Tibial nerve (tissue), 4 donors: ENCODE measurements around the gene OR2AT4. TPM values are rescaled to one million over a fixed set of nuclear protein-coding genes. Genes with fewer than 3 reads are reported as not detected.
"Not testable (repeated sequence)": the region's sequence is repeated elsewhere in the genome, so short reads cannot be mapped to it uniquely, and the experiment has no call there.

Experiments used
- DNase-seq, 2 donors: peaks; one replicate each; pipeline ENCODE4 v3.0.0-alpha.2; 2019; ENCODE audit warnings: low spot score in 2 of 2
- H3K27ac ChIP-seq, 4 donors: fragments of 200-600 bp; sonication (generic) in 3 of 4; one replicate each; pipeline ENCODE4 v1.5.1; 2017 to 2019; ENCODE audit warnings: mild to moderate bottlenecking in 1 of 4
- H3K27me3 ChIP-seq, 2 donors: fragments of 200-600 bp; sonication (generic) in 1 of 2; one replicate each; pipeline versions ENCODE4 v1.5.1 to v1.6.0; 2017 to 2019
- H3K36me3 ChIP-seq, 3 donors: fragments of 200-600 bp; sonication (generic); one replicate each; pipeline ENCODE4 v1.5.1; 2018 to 2019
- H3K4me1 ChIP-seq, 4 donors: fragments of 200-600 bp; sonication (generic) in 3 of 4; one replicate each; pipeline ENCODE4 v1.5.1; 2017 to 2019
- H3K4me3 ChIP-seq, 4 donors: fragments of 200-600 bp; sonication (generic) in 3 of 4; one replicate each; pipeline ENCODE4 v1.5.1; 2017 to 2019; ENCODE audit warnings: mild to moderate bottlenecking in 1 of 4, moderate library complexity in 1 of 4
- H3K9me3 ChIP-seq, 4 donors: fragments of 200-600 bp; sonication (generic) in 3 of 4; one replicate each; pipeline ENCODE4 v1.5.1; 2017 to 2019
- CTCF ChIP-seq, 5 experiments: fragments of 200-600 bp in 3 of 5; fragments of 450-650 bp in 2 of 5; sonication (generic) in 3 of 5; IDR thresholded peaks; one replicate each; pipeline ENCODE4 v1.5.1; 2016 to 2019; ENCODE audit warnings: antibody characterized with exemption in 5 of 5, mild to moderate bottlenecking in 3 of 5, moderate library complexity in 2 of 5
- EP300 ChIP-seq, 2 donors: sonication (generic); formaldehyde crosslinking; IDR thresholded peaks; one replicate each; pipeline ENCODE4 v1.6.1; 2017; ENCODE audit warnings: antibody characterized with exemption in 2 of 2, mild to moderate bottlenecking in 1 of 2
- POLR2A ChIP-seq, 2 donors: fragments of 450-650 bp; IDR thresholded peaks; one replicate each; pipeline ENCODE4 v1.6.1; 2017; ENCODE audit warnings: antibody characterized with exemption in 2 of 2, mild to moderate bottlenecking in 2 of 2, moderate library complexity in 2 of 2
- WGBS, 2 donors: methylation state at CpG; one replicate each; pipeline ENCODE4 v1.1.5; 2018; 5-methylcytosine and 5-hydroxymethylcytosine counted together
- total RNA-seq, 4 donors: library from RNA; depleted of rRNA; stranded (reverse); fragments of >200 nt; gene quantifications; one replicate each; pipeline ENCODE4 v1.1.0, GENCODE V29; 2016

OR2AT4 gene
- total RNA-seq, 4 donors from 2014 or later = 0.87 to 2.3 (median 1.5) TPM

- TF ChIP-seq CTCF (IDR thresholded peaks at IDR 0.05) = no peak
- no peak for TF ChIP-seq POLR2A (IDR thresholded peaks at IDR 0.05)
- TF ChIP-seq EP300 (IDR thresholded peaks at IDR 0.05) = no peak
- Histone ChIP-seq H3K27me3 (no peaks in the 10 kb centered on the region), H3K4me1 (no peaks in the 10 kb centered on the region), H3K36me3 (no peaks in the 10 kb centered on the region), H3K27ac (no peak overlapping the region), H3K9me3 (peaks cover 0 to 3% (median under 1%) of the 10 kb centered on the region in 4 donors), H3K4me3 (no peak overlapping the region)
- 68 to 71% methylated on average over 2 of the region's 2 CpGs for WGBS, 2 donors
- no peak for DNase-seq
Measured at GRCh38 chr11:75097173-75097557, 489 bp upstream of the OR2AT4 start.

GRCh38 chr11:75094382-75094781, 2.3 kb downstream of the OR2AT4 start:
- not testable (repeated sequence) for H3K27ac ChIP-seq, H3K4me1 ChIP-seq, H3K27me3 ChIP-seq, DNase-seq, H3K4me3 ChIP-seq, H3K36me3 ChIP-seq
- H3K9me3 ChIP-seq = peaks cover 0 to 21% (median 1%) of the 10 kb centered on the region in 4 donors

- Histone ChIP-seq H3K9me3 (peaks cover 0 to 21% (median 1%) of the 10 kb centered on the region in 4 donors), H3K27ac (no peak overlapping the region), H3K4me3 (no peak overlapping the region), H3K27me3 (no peaks in the 10 kb centered on the region), H3K36me3 (no peaks in the 10 kb centered on the region), H3K4me1 (no peaks in the 10 kb centered on the region)
- DNase-seq = no peak
- TF ChIP-seq EP300 (IDR thresholded peaks at IDR 0.05) = no peak
- no peak for TF ChIP-seq CTCF (IDR thresholded peaks at IDR 0.05)
- TF ChIP-seq POLR2A (IDR thresholded peaks at IDR 0.05) = no peak
- 81 to 84% methylated on average over 4 of the region's 4 CpGs for WGBS, 2 donors
Measured at GRCh38 chr11:75090671-75091177, 6.0 kb downstream of the OR2AT4 start.

DNA sequence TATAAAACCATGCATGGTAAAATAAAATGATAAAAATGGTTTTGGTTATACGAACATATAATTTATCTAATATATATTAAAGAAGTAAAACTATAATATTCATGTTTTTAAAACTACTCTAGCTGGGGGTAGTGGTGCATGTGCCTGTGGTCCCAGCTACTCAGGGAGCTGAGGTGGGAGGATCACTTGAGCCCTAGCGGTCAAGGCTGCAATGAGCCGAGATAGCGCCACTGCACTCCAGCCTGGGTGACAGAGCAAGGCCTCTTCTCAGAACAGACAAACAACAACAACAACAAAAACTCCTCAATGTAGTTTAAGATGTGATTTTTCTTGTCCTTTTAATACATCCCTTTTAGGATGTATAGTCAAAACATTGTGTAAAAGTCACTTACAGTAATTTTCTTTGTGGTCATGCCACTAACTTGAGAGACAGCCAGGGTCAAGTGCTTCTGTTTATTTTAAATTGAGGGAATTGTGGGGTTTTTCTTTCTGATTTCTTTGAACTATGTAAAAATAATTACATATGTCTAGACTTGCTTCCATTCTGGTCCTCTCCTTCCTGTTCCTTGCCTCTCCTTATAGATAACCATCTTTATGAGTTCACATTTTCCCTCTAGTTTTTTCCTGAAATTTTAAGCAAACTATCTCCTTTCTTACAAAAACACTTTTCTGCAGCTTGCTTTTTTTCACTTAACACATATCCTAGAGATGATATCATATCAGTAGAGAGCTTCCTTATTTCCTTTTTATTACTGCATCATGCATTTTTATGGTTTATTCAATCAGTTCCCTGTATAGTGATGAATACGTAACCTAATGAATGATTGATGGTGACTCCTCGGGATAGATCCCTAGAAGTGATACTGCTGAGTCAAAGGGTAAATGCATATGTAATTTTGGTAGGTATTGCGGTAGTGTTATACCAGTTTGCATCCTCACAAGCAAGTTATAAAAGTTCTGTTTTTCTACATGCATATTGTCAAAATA, 9.1 kb downstream of the OR2AT4 start:
- 74 to 76% methylated on average over 7 of the region's 7 CpGs for WGBS, 2 donors
- Histone ChIP-seq H3K4me1 (no peaks in the 10 kb centered on the region), H3K4me3 (no peak overlapping the region), H3K27me3 (no peaks in the 10 kb centered on the region), H3K36me3 (no peaks in the 10 kb centered on the region), H3K9me3 (peaks cover 0 to 21% (median 1%) of the 10 kb centered on the region in 4 donors), H3K27ac (no peak overlapping the region)
- TF ChIP-seq EP300 (IDR thresholded peaks at IDR 0.05) (no peak), POLR2A (IDR thresholded peaks at IDR 0.05) (no peak), CTCF (IDR thresholded peaks at IDR 0.05) (no peak)
- DNase-seq = no peak

GRCh38 chr11:75084883-75085282, 11.8 kb downstream of the OR2AT4 start:
- Histone ChIP-seq H3K27me3 (no peaks in the 10 kb centered on the region), H3K9me3 (no peaks in the 10 kb centered on the region), H3K36me3 (no peaks in the 10 kb centered on the region), H3K4me1 (no peaks in the 10 kb centered on the region), H3K27ac (no peak overlapping the region), H3K4me3 (no peak overlapping the region)
- no peak for TF ChIP-seq CTCF (IDR thresholded peaks at IDR 0.05)
- no peak for TF ChIP-seq POLR2A (IDR thresholded peaks at IDR 0.05)
- no peak for TF ChIP-seq EP300 (IDR thresholded peaks at IDR 0.05)
- WGBS, 2 donors = 84 to 90% methylated on average over 1 of the region's 1 CpG
- DNase-seq = no peak
